ENCODE results near the gene SLC35F1.

Gene SLC35F1

GRCh38 chr6:118353564-118353963 is 446.5 kb downstream of the SLC35F1 start:
- no peaks in the 10 kb centered on the region for H3K27me3 ChIP-seq (ENCODE audit: control insufficient read depth, insufficient read depth, low read length)
- no peaks in the 10 kb centered on the region for H3K9me3 ChIP-seq (ENCODE audit: control insufficient read depth, low read length)
- H3K4me2 ChIP-seq (ENCODE audit: low read length), result no peak overlapping the region
- no peak overlapping the region for H2AFZ ChIP-seq
- TF ChIP-seq, protein P1, sequence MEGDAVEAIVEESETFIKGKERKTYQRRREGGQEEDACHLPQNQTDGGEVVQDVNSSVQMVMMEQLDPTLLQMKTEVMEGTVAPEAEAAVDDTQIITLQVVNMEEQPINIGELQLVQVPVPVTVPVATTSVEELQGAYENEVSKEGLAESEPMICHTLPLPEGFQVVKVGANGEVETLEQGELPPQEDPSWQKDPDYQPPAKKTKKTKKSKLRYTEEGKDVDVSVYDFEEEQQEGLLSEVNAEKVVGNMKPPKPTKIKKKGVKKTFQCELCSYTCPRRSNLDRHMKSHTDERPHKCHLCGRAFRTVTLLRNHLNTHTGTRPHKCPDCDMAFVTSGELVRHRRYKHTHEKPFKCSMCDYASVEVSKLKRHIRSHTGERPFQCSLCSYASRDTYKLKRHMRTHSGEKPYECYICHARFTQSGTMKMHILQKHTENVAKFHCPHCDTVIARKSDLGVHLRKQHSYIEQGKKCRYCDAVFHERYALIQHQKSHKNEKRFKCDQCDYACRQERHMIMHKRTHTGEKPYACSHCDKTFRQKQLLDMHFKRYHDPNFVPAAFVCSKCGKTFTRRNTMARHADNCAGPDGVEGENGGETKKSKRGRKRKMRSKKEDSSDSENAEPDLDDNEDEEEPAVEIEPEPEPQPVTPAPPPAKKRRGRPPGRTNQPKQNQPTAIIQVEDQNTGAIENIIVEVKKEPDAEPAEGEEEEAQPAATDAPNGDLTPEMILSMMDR (IDR thresholded peaks at IDR 0.05), result no peak
- no peaks in the 10 kb centered on the region for H3K36me3 ChIP-seq (ENCODE audit: control insufficient read depth, insufficient read depth, low read length)
- no peak overlapping the region for H3K9ac ChIP-seq
- no peak overlapping the region for H3K27ac ChIP-seq
- H3K4me3 ChIP-seq (ENCODE audit: low read depth, low read length), result no peak overlapping the region
- H3K4me1 ChIP-seq, result no peaks in the 10 kb centered on the region
- H3K79me2 ChIP-seq, result no peaks in the 10 kb centered on the region

- H3K9ac ChIP-seq, result no peak overlapping the region
- H3K36me3 ChIP-seq (ENCODE audit: control insufficient read depth, insufficient read depth, low read length), result no peaks in the 10 kb centered on the region
- H3K4me1 ChIP-seq, result no peaks in the 10 kb centered on the region
- no peak overlapping the region for H3K27ac ChIP-seq
- TF ChIP-seq, protein P1 (IDR thresholded peaks at IDR 0.05), result no peak
- no peak overlapping the region for H2AFZ ChIP-seq
- no peaks in the 10 kb centered on the region for H3K9me3 ChIP-seq (ENCODE audit: control insufficient read depth, low read length)
- H3K79me2 ChIP-seq, result no peaks in the 10 kb centered on the region
- no peak overlapping the region for H3K4me3 ChIP-seq (ENCODE audit: low read depth, low read length)
- H3K27me3 ChIP-seq (ENCODE audit: control insufficient read depth, insufficient read depth, low read length), result no peaks in the 10 kb centered on the region
- H3K4me2 ChIP-seq (ENCODE audit: low read length), result no peak overlapping the region
Measured at GRCh38 chr6:118354641-118355040, 447.6 kb downstream of the SLC35F1 start.

DNA sequence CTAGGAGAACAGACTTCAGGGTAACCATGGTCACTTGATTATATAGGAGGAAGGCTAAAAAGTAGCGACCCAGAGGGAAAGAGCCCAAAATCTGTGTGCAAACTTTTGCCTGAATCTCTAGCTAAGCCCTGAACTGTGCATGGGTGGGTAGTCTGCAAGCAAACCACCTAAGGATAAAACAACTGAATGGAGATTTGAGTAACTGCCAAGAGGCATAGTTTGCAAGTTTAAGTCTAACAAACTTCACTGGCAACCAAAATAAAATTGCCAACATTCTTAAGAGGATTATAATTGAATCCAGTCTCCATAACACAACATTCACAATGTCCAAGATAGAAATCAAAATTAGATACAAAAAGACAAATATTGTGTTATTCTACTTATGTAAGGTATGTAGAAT is 449.0 kb downstream of the SLC35F1 start:
- Histone ChIP-seq H3K4me3 (ENCODE audit: low read depth, low read length) (no peak overlapping the region), H3K4me1 (no peaks in the 10 kb centered on the region), H3K27ac (no peak overlapping the region), H3K27me3 (ENCODE audit: control insufficient read depth, insufficient read depth, low read length) (no peaks in the 10 kb centered on the region), H3K79me2 (no peaks in the 10 kb centered on the region), H3K9ac (no peak overlapping the region), H3K4me2 (ENCODE audit: low read length) (no peak overlapping the region), H3K9me3 (ENCODE audit: control insufficient read depth, low read length) (no peaks in the 10 kb centered on the region), H2AFZ (no peak overlapping the region), H3K36me3 (ENCODE audit: control insufficient read depth, insufficient read depth, low read length) (no peaks in the 10 kb centered on the region)
- TF ChIP-seq, protein P1 (IDR thresholded peaks at IDR 0.05), result no peak

GRCh38 chr6:118356686-118357085 is 449.6 kb downstream of the SLC35F1 start:
- TF ChIP-seq, protein P1 (IDR thresholded peaks at IDR 0.05), result no peak
- Histone ChIP-seq H2AFZ (no peak overlapping the region), H3K4me1 (no peaks in the 10 kb centered on the region)

More at GRCh38 chr6:118356686-118357085, 449.6 kb downstream of the SLC35F1 start:
- no peak overlapping the region for H3K9ac ChIP-seq
- H3K4me2 ChIP-seq (ENCODE audit: low read length), result no peak overlapping the region
- no peak overlapping the region for H3K27ac ChIP-seq
- no peaks in the 10 kb centered on the region for H3K9me3 ChIP-seq (ENCODE audit: control insufficient read depth, low read length)
- H3K4me3 ChIP-seq (ENCODE audit: low read depth, low read length), result no peak overlapping the region
- H3K36me3 ChIP-seq (ENCODE audit: control insufficient read depth, insufficient read depth, low read length), result no peaks in the 10 kb centered on the region
- H3K79me2 ChIP-seq, result no peaks in the 10 kb centered on the region
- H3K27me3 ChIP-seq (ENCODE audit: control insufficient read depth, insufficient read depth, low read length), result no peaks in the 10 kb centered on the region
